CD1c-positive myeloid dendritic cell (primary cell): ENCODE results near the gene GRXCR2.
A peak's percentile ranks its signal among the peaks of the same experiment; 100 is the strongest.

Source experiments
- DNase-seq: peaks from one replicate; pipeline ENCODE4 v3.0.0-alpha.2; 2016; ENCODE audit errors: extremely low spot score

GRXCR2 gene

GRCh38 chr5:145835848-145836239, 37.0 kb downstream of the GRXCR2 start:
- no peak for DNase-seq

GRCh38 chr5:145834917-145835847, 37.6 kb downstream of the GRXCR2 start, which contains the start of gene PRELID2:
TSS of gene PRELID2 (minus strand) at chr5:145835342. CDS start at chr5:145835251, 91 bp downstream.
- peak; percentile 91 for DNase-seq

GRCh38 chr5:145834554-145834916, 38.3 kb downstream of the GRXCR2 start:
- no peak for DNase-seq

GRCh38 chr5:145833631-145834200, 39.1 kb downstream of the GRXCR2 start:
- DNase-seq: no peak

GRCh38 chr5:145830594-145830993, 42.2 kb downstream of the GRXCR2 start:
- no peak for DNase-seq

DNA sequence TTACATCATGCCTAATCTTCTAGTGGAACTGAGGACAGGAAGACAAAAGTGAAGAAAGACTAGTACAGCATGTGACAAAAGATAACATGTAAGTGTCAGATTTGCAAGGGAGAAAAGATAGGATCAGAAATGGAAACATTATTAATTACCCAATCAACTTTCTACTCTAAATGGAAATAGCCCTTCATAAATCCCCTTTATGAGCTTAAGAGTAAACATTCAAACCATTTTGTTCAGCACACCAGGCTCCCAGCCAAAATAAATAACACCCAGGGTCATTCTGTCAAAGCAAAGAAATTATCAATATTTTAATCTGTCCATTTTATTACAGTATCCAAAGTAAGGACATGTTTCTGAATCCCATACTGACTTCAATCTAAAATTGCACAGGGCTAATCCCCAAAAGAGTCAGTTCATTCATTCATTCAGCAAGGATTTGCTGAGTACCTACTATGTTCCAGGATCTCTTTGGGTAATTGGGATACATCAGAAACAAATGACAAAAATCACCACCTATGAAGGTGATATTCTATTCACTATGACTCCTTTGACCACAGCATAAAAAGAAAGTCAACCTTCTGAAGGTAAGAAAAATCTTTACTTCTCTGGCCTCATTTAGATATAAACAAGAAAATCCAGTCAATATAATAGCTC, 43.0 kb downstream of the GRXCR2 start:
- no peak for DNase-seq

DNA sequence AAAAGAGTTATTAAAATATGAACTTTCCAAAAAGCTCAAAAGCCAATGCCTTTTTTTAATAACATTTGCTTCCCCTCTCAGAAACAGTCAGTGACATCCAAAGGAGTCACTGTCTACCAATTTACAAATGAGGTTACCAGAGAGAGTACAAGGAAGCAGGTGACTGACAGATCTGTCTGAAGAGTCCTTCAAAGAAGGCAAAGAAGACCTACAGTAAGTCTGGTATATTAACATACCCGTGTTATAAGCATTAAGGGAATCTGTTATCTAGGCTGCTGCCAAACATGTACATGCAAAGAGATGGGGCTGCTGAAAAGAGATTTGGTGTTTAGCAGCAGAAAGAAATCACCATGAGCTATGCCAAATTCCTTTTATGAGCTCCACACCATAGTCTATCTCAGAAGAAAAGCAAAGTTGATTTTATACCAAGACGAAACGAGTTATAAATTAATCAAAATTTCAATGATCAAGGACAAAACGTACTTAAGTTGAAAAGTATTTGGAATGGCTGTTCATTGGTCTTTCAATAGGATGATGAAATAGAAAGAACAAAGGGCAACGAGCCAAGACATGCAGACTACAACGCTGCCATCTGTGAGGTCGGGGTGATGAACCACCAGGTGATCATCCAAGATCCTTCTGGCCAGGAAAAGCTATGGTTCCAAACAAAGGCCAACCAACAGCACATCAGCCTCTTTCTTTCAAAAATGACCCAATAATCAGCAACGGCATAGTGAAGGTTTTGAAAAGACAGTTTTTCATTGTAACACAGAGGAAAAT, 45.7 kb downstream of the GRXCR2 start:
- DNase-seq: no peak

GRCh38 chr5:145825751-145826180, 47.0 kb downstream of the GRXCR2 start:
- DNase-seq: peak; percentile 61

- no peak for DNase-seq
Measured at GRCh38 chr5:145824040-145824439, 48.8 kb downstream of the GRXCR2 start.

GRCh38 chr5:145818604-145819003, 54.2 kb downstream of the GRXCR2 start:
- no peak for DNase-seq

- DNase-seq: no peak
Measured at GRCh38 chr5:145812877-145813276, 59.9 kb downstream of the GRXCR2 start.

DNA sequence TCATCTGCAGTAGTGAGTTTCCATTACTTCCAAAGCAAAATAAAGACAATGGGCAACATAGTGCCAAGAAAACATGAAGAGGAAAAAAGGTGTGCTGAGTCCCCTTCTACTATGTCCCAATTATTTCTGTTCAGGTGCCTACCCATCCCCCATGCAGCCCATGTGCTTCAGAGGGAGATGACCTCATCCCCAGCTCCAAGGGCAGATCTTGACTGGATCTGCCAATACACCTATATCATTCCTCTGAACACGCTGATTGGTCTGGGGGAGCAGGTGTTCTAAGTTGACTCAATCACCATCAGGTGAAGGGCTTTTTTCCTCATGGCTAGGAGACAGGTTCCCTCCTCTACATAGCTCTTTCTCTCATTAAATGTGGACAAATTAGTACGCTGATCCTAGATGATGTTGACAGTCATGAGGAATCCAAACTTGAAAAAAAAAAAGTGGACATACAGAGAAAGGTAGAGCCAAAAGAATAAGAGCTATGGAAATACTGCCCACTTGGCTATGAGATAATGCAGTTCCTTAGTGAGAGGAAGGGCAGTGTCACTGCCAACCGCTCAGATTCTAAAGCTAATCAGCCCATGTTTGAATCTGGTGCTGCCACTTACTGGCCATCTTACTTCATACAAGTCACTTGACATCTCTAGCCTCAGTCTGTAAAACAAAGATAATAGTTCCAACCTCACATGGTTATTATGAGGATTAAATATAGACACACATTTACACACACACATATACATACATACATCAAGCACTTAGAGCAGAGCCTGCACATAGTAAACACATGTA, 60.8 kb downstream of the GRXCR2 start:
- no peak for DNase-seq
